ENCODE measurements around the gene ZNF785. TPM values are rescaled to one million over a fixed set of nuclear protein-coding genes. Genes with fewer than 3 reads are reported as not detected.
A peak's percentile ranks its signal among the peaks of the same experiment; 100 is the strongest.

Gene ZNF785
- total RNA-seq, 1 donor from 2014 or later, result 17.8 TPM

DNA sequence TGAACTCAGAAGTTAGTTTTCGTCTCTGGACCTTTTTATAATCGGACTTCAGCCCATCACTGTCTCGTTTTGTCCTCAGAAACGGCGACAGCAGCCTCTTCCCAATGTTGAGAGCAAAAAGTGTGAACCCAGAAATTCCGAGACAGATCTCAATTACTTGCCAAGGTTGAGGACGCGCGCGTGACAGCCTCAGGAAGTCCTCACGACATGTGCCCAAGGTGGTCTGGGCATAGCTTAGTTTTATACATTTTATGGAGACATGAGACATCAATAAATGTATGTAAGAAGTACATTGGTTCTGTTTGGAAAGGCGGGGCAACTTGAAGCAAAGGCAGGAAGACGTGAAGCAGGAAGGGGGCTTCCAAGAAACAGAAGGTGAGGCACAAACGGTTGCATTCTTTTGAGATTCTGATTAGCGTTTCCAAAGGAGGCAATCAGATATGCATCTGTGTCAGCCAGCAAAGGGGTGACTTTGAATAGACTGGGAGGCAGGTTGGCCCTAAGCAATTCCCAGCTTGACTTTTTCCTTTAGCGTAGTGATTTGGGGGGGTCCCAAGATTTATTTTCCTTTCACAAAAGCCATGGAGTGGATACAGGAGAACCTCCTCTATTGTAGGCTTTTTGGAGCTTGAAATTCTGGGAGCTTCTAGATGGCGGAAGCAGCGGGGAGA lies 50.3 kb downstream of the ZNF785 start:
- H3K27ac Mint-ChIP-seq, result peak overlapping the region; percentile 97
- DNase-seq, result no peak
- H3K4me1 Mint-ChIP-seq, result peaks cover 27% of the 10 kb centered on the region
- no peaks in the 10 kb centered on the region for H3K9me3 Mint-ChIP-seq
- no peaks in the 10 kb centered on the region for H3K27me3 Mint-ChIP-seq
- peaks cover 46% of the 10 kb centered on the region for H3K36me3 Mint-ChIP-seq (ENCODE audit: low read depth)
- intact Hi-C loops (cut with micrococcal nuclease), result loop anchor here (1.0 to 2.0 kb wide), 9 partner anchors 8 to 163 kb away; partner anchors contain the start of genes DCTPP1, FBRS, ITGAL and ZNF688
- peak overlapping the region; percentile 88 for H3K4me3 Mint-ChIP-seq

DNA sequence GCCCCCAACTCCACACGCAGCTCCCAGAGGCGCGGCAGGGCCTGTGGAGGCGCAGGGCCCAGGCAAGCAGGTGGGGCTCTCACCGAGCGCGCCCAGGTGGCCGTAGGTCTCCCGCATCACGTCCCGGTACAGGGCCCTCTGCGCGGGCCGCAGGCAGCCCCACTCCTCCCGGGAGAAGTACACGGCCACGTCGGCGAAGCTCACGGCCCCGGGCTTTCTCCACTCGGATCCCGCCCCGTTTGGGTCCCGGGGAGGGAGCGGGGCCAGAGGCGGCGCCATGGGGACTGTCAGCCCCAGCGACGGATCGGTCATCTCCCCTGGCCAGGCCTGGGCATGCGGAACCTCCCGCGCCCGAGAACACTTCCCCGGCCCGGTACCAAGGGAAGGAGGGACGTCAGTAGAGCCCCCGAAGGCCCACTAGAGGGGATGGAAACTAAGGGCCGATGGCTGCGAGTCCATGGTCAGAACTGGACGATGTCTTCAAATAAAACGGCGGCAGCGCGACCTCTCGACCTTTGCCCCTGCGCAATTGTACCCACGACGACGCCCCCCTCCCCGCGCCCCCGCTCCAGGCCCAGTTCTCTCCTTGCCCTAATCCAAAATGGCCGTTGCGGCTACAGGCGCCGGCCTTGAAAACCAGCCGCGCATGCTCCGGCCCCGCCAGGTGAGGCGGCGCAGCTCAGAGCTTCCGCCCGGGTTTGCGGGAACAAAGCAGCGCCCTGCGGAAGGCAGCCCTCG lies 51.0 kb downstream of the ZNF785 start, which contains the start of gene ZNF747:
ZNF747 (minus strand) TSS at position 491 of the 738 bp plus-strand sequence; CDS start at position 312, 179 bp downstream.
- no peaks in the 10 kb centered on the region for H3K9me3 Mint-ChIP-seq
- peaks cover 31% of the 10 kb centered on the region for H3K4me1 Mint-ChIP-seq
- intact Hi-C loops (cut with micrococcal nuclease), result loop anchor here (1.0 to 2.0 kb wide), 10 partner anchors 7 to 164 kb away; partner anchors contain the start of genes DCTPP1, FBRS, ITGAL and ZNF688
- peak within 1 kb of the TSS; percentile 97 for H3K27ac Mint-ChIP-seq
- peak within 1 kb of the TSS; percentile 88 for H3K4me3 Mint-ChIP-seq
- DNase-seq, result peak; percentile 98
- peaks cover 41% of the 10 kb centered on the region for H3K36me3 Mint-ChIP-seq (ENCODE audit: low read depth)
- H3K27me3 Mint-ChIP-seq, result no peaks in the 10 kb centered on the region

GRCh38 chr16:30533748-30534367 lies 51.6 kb downstream of the ZNF785 start:
- Mint-ChIP-seq H3K4me3 (peak overlapping the region; percentile 88), H3K27ac (peak overlapping the region; percentile 97), H3K27me3 (no peaks in the 10 kb centered on the region), H3K4me1 (peaks cover 33% of the 10 kb centered on the region), H3K36me3 (ENCODE audit: low read depth) (peaks cover 39% of the 10 kb centered on the region), H3K9me3 (no peaks in the 10 kb centered on the region)
- intact Hi-C loops (cut with micrococcal nuclease), result loop anchor here (1.0 to 2.0 kb wide), 4 partner anchors 17 to 125 kb away; partner anchors contain the start of genes DCTPP1, FBRS and ITGAL
- DNase-seq, result no peak

DNA sequence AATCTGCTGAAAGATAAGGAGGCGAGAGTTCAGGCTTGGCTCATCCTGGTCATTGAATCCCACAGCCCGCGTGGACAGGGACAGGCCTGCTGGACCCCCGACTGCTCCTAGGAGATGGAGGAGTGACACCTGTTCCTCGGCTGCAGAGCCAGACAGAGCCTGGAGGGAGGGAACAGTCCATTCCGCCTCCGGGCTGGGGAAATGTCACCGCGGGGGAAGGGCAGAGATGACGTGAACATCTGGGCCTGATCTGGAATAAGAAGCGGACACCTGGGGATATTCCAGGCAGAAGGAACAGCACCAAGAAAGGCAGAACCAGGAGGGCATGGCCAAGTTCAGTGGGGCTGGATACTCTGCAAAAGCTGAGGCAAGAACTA lies 52.4 kb downstream of the ZNF785 start:
- Mint-ChIP-seq H3K4me1 (peaks cover 33% of the 10 kb centered on the region), H3K27ac (peak overlapping the region; percentile 83), H3K4me3 (peak overlapping the region; percentile 88), H3K36me3 (ENCODE audit: low read depth) (peaks cover 39% of the 10 kb centered on the region), H3K9me3 (no peaks in the 10 kb centered on the region), H3K27me3 (no peaks in the 10 kb centered on the region)
- DNase-seq, result no peak
- intact Hi-C loops (cut with micrococcal nuclease), result no loop called here

- intact Hi-C loops (cut with micrococcal nuclease), result no loop called here
- peak overlapping the region; percentile 88 for H3K4me3 Mint-ChIP-seq
- peaks cover 39% of the 10 kb centered on the region for H3K36me3 Mint-ChIP-seq (ENCODE audit: low read depth)
- peak overlapping the region; percentile 83 for H3K27ac Mint-ChIP-seq
- H3K4me1 Mint-ChIP-seq, result peaks cover 38% of the 10 kb centered on the region
- H3K27me3 Mint-ChIP-seq, result no peaks in the 10 kb centered on the region
- DNase-seq, result no peak
- H3K9me3 Mint-ChIP-seq, result no peaks in the 10 kb centered on the region
Measured at GRCh38 chr16:30532285-30533145, 53.0 kb downstream of the ZNF785 start.

Other genes starting within 250 kb of the ZNF785 start
- 80.5 and 93.2 TPM in 2 replicates for gene CD2BP2, start 230.4 kb downstream of the ZNF785 start, total RNA-seq
- gene TBC1D10B, start 215.2 kb downstream of the ZNF785 start, total RNA-seq, result 68.9 TPM in 2 replicates
- gene MYL11, start 210.9 kb downstream of the ZNF785 start, total RNA-seq, result 1.0 and 1.3 TPM in 2 replicates
- 162 and 163 TPM in 2 replicates for gene SEPTIN1, start 203.1 kb downstream of the ZNF785 start, total RNA-seq
- gene ZNF48, start 190.3 kb downstream of the ZNF785 start, total RNA-seq, result 16.5 and 18.3 TPM in 2 replicates
- gene ZNF771, start 178.1 kb downstream of the ZNF785 start, total RNA-seq, result 8.6 and 10.3 TPM in 2 replicates
- gene DCTPP1, start 155.7 kb downstream of the ZNF785 start, total RNA-seq, result 167 and 176 TPM in 2 replicates
- gene SEPHS2, start 139.8 kb downstream of the ZNF785 start, total RNA-seq, result 79.7 and 80.2 TPM in 2 replicates
- 264 and 267 TPM in 2 replicates for gene ITGAL, start 113.0 kb downstream of the ZNF785 start, total RNA-seq
- gene ZNF768, start 59.1 kb downstream of the ZNF785 start, total RNA-seq, result 12.9 and 14.8 TPM in 2 replicates
- gene ZNF747, start 50.8 kb downstream of the ZNF785 start, total RNA-seq, result 10.5 and 13.6 TPM in 2 replicates
- 13.9 and 14.9 TPM in 2 replicates for gene ZNF764, start 27.3 kb downstream of the ZNF785 start, total RNA-seq
- gene ZNF688, start 14.0 kb downstream of the ZNF785 start, total RNA-seq, result 6.6 and 8.0 TPM in 2 replicates
- gene ZNF689, start 24.7 kb upstream of the ZNF785 start, total RNA-seq, result 14.0 and 14.6 TPM in 2 replicates
- gene PRR14, start 65.3 kb upstream of the ZNF785 start, total RNA-seq, result 82.2 and 86.7 TPM in 2 replicates
- gene FBRS, start 72.7 kb upstream of the ZNF785 start, total RNA-seq, result 121 and 124 TPM in 2 replicates
- 90.4 and 91.6 TPM in 2 replicates for gene SRCAP, start 113.5 kb upstream of the ZNF785 start, total RNA-seq
- 39.5 and 41.0 TPM in 2 replicates for gene PHKG2, start 162.7 kb upstream of the ZNF785 start, total RNA-seq
- 4.0 and 4.2 TPM in 2 replicates for gene CFAP119, start 176.4 kb upstream of the ZNF785 start, total RNA-seq
- gene RNF40, start 176.6 kb upstream of the ZNF785 start, total RNA-seq, result 95.4 and 100 TPM in 2 replicates
- gene ZNF629, start 201.5 kb upstream of the ZNF785 start, total RNA-seq, result 2.5 and 2.6 TPM in 2 replicates

Measured in activated CD4-positive, alpha-beta T cell treated with anti-CD3 and anti-CD28 coated beads, Interleukin-2, amount 10 ng/mL, durations not matched to agents 24 days and 14 days (primary cell).